ENCODE data around the gene PCNX1. TPM values are rescaled to one million over a fixed set of nuclear protein-coding genes. Genes with fewer than 3 reads are reported as not detected.

Gene PCNX1
- total and polyA plus RNA-seq, 4 donors: 5.2 to 103 (median 37.9) TPM

DNA sequence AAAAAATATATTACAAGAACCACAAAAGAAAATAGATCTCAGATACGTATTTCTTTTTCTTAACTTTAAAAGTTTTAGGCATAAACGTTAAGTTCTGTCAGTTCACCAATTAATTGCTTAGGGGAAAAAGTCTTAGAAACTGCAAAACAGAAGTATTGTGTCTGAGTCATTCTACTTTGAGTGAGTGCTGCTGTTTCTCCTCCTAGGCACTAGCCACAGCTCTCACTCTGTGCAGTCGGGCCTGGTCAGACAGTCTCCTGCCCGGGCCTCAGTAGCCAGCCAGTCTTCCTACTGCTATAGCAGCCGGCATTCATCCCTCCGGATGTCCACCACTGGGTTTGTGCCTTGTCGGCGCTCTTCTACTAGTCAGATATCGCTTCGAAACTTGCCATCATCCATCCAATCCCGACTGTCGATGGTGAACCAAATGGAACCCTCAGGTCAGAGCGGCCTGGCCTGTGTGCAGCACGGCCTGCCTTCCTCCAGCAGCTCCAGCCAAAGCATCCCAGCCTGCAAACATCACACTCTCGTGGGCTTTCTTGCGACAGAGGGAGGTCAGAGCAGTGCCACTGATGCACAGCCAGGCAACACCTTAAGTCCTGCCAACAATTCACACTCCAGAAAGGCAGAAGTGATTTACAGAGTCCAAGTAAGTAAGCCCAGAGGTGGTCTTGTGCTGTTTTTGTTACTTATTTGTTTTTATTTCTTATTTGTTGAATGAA lies 201.3 kb downstream of the PCNX1 start:
- ATAC-seq (ENCODE audit: insufficient read depth, low FRiP score) (no peak), DNase-seq (no peak)
- Histone ChIP-seq H3K27ac (ENCODE audit: low read depth in 1 of 2, low read length in 1 of 2) (no peak overlapping the region), H3K9me3 (ENCODE audit: control insufficient read depth in 4 of 4, insufficient read depth in 3 of 4, low read length in 3 of 4) (no peaks in the 10 kb centered on the region), H3K4me1 (ENCODE audit: control insufficient read depth in 5 of 5, insufficient read depth in 5 of 5, low read length in 5 of 5) (no peaks in the 10 kb centered on the region), H3K36me3 (ENCODE audit: control insufficient read depth in 4 of 4, insufficient read depth in 4 of 4, low read length in 4 of 4) (peaks cover 14 to 21% (median 17%) of the 10 kb centered on the region in 4 donors), H3K27me3 (ENCODE audit: control insufficient read depth in 3 of 3, insufficient read depth in 3 of 3, low read length in 2 of 3) (no peaks in the 10 kb centered on the region), H3K9ac (ENCODE audit: insufficient read depth in 1 of 2, low read length in 2 of 2) (no peak overlapping the region), H3K4me3 (no peak overlapping the region)
- 91 to 93% methylated on average over 16 of the region's 16 CpGs for WGBS, 2 donors
- TF ChIP-seq, protein P1, sequence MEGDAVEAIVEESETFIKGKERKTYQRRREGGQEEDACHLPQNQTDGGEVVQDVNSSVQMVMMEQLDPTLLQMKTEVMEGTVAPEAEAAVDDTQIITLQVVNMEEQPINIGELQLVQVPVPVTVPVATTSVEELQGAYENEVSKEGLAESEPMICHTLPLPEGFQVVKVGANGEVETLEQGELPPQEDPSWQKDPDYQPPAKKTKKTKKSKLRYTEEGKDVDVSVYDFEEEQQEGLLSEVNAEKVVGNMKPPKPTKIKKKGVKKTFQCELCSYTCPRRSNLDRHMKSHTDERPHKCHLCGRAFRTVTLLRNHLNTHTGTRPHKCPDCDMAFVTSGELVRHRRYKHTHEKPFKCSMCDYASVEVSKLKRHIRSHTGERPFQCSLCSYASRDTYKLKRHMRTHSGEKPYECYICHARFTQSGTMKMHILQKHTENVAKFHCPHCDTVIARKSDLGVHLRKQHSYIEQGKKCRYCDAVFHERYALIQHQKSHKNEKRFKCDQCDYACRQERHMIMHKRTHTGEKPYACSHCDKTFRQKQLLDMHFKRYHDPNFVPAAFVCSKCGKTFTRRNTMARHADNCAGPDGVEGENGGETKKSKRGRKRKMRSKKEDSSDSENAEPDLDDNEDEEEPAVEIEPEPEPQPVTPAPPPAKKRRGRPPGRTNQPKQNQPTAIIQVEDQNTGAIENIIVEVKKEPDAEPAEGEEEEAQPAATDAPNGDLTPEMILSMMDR (IDR thresholded peaks at IDR 0.05; ENCODE audit: control extremely low read depth, extremely low read depth): no peak

DNA sequence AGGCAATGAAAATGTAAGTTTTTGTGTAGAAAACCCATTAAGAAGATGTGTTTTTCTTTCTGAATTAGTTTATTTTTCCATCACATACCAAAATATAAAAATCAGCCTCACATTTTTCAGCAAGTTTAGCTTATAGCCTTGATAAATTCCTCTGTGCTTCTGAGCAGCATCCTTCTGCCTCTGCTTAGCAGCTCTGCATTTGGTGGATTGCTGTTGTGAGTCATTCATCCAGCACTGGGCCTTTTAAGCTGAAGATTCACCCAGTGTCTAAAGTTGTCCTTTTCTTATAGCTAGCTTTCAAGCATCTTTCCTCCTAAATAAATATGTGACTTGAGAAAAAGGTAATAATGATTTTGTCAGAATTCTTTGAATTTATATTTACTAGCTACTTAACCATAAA lies 206.1 kb downstream of the PCNX1 start:
- H3K9me3 ChIP-seq (ENCODE audit: control insufficient read depth in 4 of 4, insufficient read depth in 3 of 4, low read length in 3 of 4): no peaks in the 10 kb centered on the region
- no peak for ATAC-seq (ENCODE audit: insufficient read depth, low FRiP score)
- no peak overlapping the region for H3K9ac ChIP-seq (ENCODE audit: insufficient read depth in 1 of 2, low read length in 2 of 2)
- H3K27ac ChIP-seq (ENCODE audit: low read depth in 1 of 2, low read length in 1 of 2): no peak overlapping the region
- no peak for DNase-seq
- no peaks in the 10 kb centered on the region for H3K27me3 ChIP-seq (ENCODE audit: control insufficient read depth in 3 of 3, insufficient read depth in 3 of 3, low read length in 2 of 3)
- H3K36me3 ChIP-seq (ENCODE audit: control insufficient read depth in 4 of 4, insufficient read depth in 4 of 4, low read length in 4 of 4): peaks cover 9 to 17% (median 14%) of the 10 kb centered on the region in 4 donors
- TF ChIP-seq, protein P1 (IDR thresholded peaks at IDR 0.05; ENCODE audit: control extremely low read depth, extremely low read depth): no peak
- no peak overlapping the region for H3K4me3 ChIP-seq
- no peaks in the 10 kb centered on the region for H3K4me1 ChIP-seq (ENCODE audit: control insufficient read depth in 5 of 5, insufficient read depth in 5 of 5, low read length in 5 of 5)

DNA sequence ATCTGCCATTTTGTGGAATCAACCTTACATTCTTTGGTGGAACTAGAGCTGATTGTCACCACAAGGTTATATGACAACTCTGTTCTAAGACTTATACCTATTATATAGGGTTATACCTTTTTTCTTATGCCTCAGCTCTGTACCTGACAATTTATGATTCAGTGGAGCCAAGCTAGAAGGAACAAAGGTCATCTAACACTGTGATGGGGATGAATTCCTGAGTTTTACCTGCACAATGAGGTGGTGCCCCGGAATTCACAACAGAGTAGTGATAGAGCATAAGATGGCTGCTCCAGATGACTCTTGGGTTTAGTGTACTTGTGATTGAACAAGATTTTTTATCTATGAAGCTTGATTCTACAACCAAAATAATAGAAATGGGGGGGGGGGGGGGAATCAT lies 207.3 kb downstream of the PCNX1 start:
- no peaks in the 10 kb centered on the region for H3K9me3 ChIP-seq (ENCODE audit: control insufficient read depth in 4 of 4, insufficient read depth in 3 of 4, low read length in 3 of 4)
- TF ChIP-seq, protein P1 (IDR thresholded peaks at IDR 0.05; ENCODE audit: control extremely low read depth, extremely low read depth): no peak
- H3K27me3 ChIP-seq (ENCODE audit: control insufficient read depth in 3 of 3, insufficient read depth in 3 of 3, low read length in 2 of 3): no peaks in the 10 kb centered on the region
- no peaks in the 10 kb centered on the region for H3K4me1 ChIP-seq (ENCODE audit: control insufficient read depth in 5 of 5, insufficient read depth in 5 of 5, low read length in 5 of 5)
- peaks cover 4 to 10% (median 7%) of the 10 kb centered on the region in 4 donors for H3K36me3 ChIP-seq (ENCODE audit: control insufficient read depth in 4 of 4, insufficient read depth in 4 of 4, low read length in 4 of 4)
- no peak overlapping the region for H3K9ac ChIP-seq (ENCODE audit: insufficient read depth in 1 of 2, low read length in 2 of 2)
- H3K4me3 ChIP-seq: no peak overlapping the region
- no peak for DNase-seq
- no peak for ATAC-seq (ENCODE audit: insufficient read depth, low FRiP score)
- WGBS, 2 donors: 98 to 100% methylated on average over 1 of the region's 1 CpG
- H3K27ac ChIP-seq (ENCODE audit: low read depth in 1 of 2, low read length in 1 of 2): no peak overlapping the region

DNA sequence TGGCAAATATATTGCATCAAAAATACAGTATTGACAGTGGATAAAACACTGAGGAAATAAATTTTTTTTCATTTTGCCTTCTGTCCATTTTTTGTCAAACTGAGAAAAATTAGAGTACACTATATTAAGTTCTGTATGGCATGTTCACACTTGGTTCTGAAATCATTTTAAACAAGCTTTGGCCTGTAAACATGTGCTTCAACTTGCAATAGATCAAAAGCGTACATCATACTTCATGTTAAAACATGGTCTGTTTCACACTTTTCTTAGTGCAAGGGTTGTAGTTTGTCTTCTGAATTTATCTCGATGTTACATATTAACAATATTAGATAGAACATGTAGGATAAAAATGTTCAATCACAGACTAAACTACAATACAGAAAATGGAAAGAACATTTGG lies 208.0 kb downstream of the PCNX1 start:
- H3K4me1 ChIP-seq (ENCODE audit: control insufficient read depth in 5 of 5, insufficient read depth in 5 of 5, low read length in 5 of 5): no peaks in the 10 kb centered on the region
- H3K9me3 ChIP-seq (ENCODE audit: control insufficient read depth in 4 of 4, insufficient read depth in 3 of 4, low read length in 3 of 4): no peaks in the 10 kb centered on the region
- ATAC-seq (ENCODE audit: insufficient read depth, low FRiP score) (no peak), DNase-seq (no peak)
- no peak overlapping the region for H3K4me3 ChIP-seq
- H3K27ac ChIP-seq (ENCODE audit: low read depth in 1 of 2, low read length in 1 of 2): no peak overlapping the region
- no peaks in the 10 kb centered on the region for H3K27me3 ChIP-seq (ENCODE audit: control insufficient read depth in 3 of 3, insufficient read depth in 3 of 3, low read length in 2 of 3)
- peaks cover 2 to 10% (median 5%) of the 10 kb centered on the region in 4 donors for H3K36me3 ChIP-seq (ENCODE audit: control insufficient read depth in 4 of 4, insufficient read depth in 4 of 4, low read length in 4 of 4)
- WGBS, 2 donors: 93 to 97% methylated on average over 2 of the region's 2 CpGs
- H3K9ac ChIP-seq (ENCODE audit: insufficient read depth in 1 of 2, low read length in 2 of 2): no peak overlapping the region
- TF ChIP-seq, protein P1 (IDR thresholded peaks at IDR 0.05; ENCODE audit: control extremely low read depth, extremely low read depth): no peak
